Measurements from ENCODE around the gene C2orf78. TPM values are rescaled to one million over a fixed set of nuclear protein-coding genes. Genes with fewer than 3 reads are reported as not detected.
A peak's percentile ranks its signal among the peaks of the same experiment; 100 is the strongest.

C2orf78 gene
- total RNA-seq, 1 donor from 2014 or later: not detected

DNA sequence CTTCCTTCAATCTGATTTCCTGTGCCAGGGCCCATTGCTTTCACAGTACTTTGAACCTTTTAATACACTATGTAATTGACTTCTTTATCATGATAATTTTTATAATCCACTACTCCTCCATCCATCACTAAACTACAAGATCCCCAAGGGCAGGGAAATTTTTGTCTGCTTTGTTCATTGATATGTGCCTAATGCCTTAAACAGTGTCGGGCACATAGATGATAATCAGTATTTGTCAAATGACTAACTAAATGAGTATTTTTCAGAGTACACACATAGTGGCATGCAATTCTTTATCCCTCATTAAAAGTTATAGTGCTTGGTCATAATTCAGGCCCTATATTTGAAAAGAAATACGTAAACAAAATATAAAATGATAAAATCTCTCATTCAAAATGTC lies 39.4 kb downstream of the C2orf78 start:
- TF ChIP-seq, protein P1, sequence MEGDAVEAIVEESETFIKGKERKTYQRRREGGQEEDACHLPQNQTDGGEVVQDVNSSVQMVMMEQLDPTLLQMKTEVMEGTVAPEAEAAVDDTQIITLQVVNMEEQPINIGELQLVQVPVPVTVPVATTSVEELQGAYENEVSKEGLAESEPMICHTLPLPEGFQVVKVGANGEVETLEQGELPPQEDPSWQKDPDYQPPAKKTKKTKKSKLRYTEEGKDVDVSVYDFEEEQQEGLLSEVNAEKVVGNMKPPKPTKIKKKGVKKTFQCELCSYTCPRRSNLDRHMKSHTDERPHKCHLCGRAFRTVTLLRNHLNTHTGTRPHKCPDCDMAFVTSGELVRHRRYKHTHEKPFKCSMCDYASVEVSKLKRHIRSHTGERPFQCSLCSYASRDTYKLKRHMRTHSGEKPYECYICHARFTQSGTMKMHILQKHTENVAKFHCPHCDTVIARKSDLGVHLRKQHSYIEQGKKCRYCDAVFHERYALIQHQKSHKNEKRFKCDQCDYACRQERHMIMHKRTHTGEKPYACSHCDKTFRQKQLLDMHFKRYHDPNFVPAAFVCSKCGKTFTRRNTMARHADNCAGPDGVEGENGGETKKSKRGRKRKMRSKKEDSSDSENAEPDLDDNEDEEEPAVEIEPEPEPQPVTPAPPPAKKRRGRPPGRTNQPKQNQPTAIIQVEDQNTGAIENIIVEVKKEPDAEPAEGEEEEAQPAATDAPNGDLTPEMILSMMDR (IDR thresholded peaks at IDR 0.05; ENCODE audit: unreplicated experiment): no peak
- Mint-ChIP-seq H3K4me1 (ENCODE audit: unreplicated experiment) (peaks cover 18% of the 10 kb centered on the region), H3K27me3 (ENCODE audit: unreplicated experiment) (peaks cover 6% of the 10 kb centered on the region), H3K36me3 (ENCODE audit: low read depth, unreplicated experiment) (no peaks in the 10 kb centered on the region), H3K4me3 (ENCODE audit: unreplicated experiment) (no peak overlapping the region), H3K9me3 (ENCODE audit: unreplicated experiment) (no peaks in the 10 kb centered on the region), H3K27ac (ENCODE audit: unreplicated experiment) (no peak overlapping the region)
- DNase-seq (ENCODE audit: low spot score): no peak

DNA sequence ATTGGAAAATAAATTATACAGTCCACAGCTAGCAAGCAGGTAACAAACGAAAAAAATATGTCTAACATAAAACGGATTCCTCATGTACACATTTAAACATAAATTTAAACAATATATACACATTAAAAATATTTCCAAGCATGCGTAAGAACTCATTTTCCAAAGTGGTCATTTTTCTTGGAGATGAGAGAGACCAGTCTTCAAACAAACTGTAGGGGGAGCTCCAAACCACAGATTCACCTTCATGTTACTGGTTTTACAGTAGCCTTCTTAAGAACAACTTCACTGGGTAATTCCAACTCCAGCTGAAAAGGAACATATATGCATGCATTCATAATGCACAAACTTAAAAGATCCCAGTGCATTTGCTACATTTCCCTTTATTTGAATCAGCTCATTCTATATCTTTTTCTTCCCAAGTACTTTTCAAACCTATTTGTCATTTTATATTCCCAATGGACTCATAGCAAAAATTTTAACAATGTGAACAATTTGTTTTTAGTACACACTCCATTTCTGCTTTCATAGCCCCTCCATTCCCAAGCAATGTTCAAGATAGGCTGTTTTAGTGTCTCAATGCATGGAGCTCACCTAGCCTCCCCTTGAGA lies 40.0 kb downstream of the C2orf78 start:
- Mint-ChIP-seq H3K36me3 (ENCODE audit: low read depth, unreplicated experiment) (no peaks in the 10 kb centered on the region), H3K27ac (ENCODE audit: unreplicated experiment) (no peak overlapping the region), H3K4me1 (ENCODE audit: unreplicated experiment) (peaks cover 22% of the 10 kb centered on the region), H3K9me3 (ENCODE audit: unreplicated experiment) (no peaks in the 10 kb centered on the region), H3K27me3 (ENCODE audit: unreplicated experiment) (peaks cover 8% of the 10 kb centered on the region), H3K4me3 (ENCODE audit: unreplicated experiment) (no peak overlapping the region)
- DNase-seq (ENCODE audit: low spot score): peak; percentile 18
- TF ChIP-seq, protein P1 (IDR thresholded peaks at IDR 0.05; ENCODE audit: unreplicated experiment): peak; percentile 72

DNA sequence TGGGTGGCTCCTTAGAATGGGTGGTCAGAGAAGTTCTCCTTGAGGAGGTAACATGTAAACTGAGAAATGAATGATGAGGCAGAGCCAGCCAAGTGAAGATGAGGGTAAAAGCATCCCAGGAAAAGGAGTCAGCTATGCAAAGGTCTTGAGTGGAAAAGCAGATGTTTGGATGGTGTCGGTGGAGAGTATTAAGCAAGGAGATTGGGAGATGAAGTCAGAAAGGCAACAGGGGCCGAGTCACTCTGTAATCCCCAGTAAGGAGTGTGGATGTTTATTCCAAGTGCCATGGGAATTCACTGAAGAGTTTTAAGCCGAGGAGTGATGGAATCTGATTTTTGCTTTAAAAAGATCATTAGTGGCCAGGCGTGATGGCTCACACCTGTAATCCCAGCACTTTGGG lies 41.4 kb downstream of the C2orf78 start:
- peaks cover 36% of the 10 kb centered on the region for H3K4me1 Mint-ChIP-seq (ENCODE audit: unreplicated experiment)
- TF ChIP-seq, protein P1 (IDR thresholded peaks at IDR 0.05; ENCODE audit: unreplicated experiment): no peak
- H3K4me3 Mint-ChIP-seq (ENCODE audit: unreplicated experiment): no peak overlapping the region
- H3K36me3 Mint-ChIP-seq (ENCODE audit: low read depth, unreplicated experiment): no peaks in the 10 kb centered on the region
- H3K27ac Mint-ChIP-seq (ENCODE audit: unreplicated experiment): no peak overlapping the region
- H3K27me3 Mint-ChIP-seq (ENCODE audit: unreplicated experiment): peaks cover 8% of the 10 kb centered on the region
- no peak for DNase-seq (ENCODE audit: low spot score)
- no peaks in the 10 kb centered on the region for H3K9me3 Mint-ChIP-seq (ENCODE audit: unreplicated experiment)

DNA sequence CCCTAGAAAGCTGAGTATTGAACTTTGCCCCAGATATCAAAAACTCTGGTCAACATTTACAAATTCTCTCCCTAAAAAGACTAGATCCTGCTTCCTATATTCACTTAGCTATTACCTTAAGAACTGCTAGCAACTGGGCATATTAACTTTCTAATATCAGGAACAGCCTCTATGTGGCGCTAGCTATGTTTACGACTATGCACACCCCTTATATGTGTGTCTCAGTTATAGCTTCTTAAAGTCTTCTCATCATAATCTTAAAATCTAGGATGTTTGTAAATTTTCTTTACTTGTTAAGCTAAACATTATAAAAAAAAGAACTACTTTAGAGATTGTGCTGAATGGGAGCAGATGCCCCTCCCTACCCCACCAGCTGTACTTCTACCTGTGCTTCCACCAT lies 43.0 kb downstream of the C2orf78 start:
- Mint-ChIP-seq H3K27me3 (ENCODE audit: unreplicated experiment) (peaks cover 5% of the 10 kb centered on the region), H3K4me3 (ENCODE audit: unreplicated experiment) (no peak overlapping the region), H3K4me1 (ENCODE audit: unreplicated experiment) (peaks cover 22% of the 10 kb centered on the region), H3K36me3 (ENCODE audit: low read depth, unreplicated experiment) (no peaks in the 10 kb centered on the region), H3K27ac (ENCODE audit: unreplicated experiment) (no peak overlapping the region), H3K9me3 (ENCODE audit: unreplicated experiment) (no peaks in the 10 kb centered on the region)
- TF ChIP-seq, protein P1 (IDR thresholded peaks at IDR 0.05; ENCODE audit: unreplicated experiment): no peak
- no peak for DNase-seq (ENCODE audit: low spot score)

DNA sequence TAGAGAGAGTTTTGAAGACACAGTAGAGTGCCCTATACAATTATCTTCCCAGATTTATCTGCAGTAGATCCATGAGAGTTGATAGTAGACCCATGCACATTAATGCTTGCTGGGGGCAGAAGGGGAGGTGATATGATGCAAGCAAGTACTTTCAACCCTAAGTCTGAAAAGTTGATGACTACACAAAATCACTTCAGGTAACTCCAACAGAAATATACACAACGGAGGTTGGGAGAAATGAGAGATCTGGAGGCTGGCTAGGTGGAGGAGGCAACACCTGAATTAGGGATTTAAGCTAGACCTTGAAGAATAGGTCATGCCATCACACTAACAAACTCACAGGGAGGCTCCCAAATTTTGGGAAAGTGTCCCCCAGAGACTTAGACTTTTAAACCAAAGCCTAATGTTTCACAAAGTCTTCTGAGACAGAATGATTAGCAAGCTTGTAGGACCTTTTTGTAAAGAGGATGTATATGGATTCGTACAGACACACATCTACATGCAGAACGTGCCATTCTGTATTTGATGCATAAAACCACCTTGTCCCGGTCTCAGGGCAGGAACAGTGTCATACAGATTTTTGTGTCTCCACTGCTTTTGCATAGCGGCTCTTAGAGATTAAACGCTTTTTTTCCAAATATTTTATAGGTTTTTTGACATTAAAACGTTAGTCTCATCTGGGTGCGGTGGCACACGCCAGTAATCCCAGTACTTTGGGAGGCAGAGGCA lies 43.8 kb downstream of the C2orf78 start:
- no peak overlapping the region for H3K27ac Mint-ChIP-seq (ENCODE audit: unreplicated experiment)
- H3K4me1 Mint-ChIP-seq (ENCODE audit: unreplicated experiment): peaks cover 22% of the 10 kb centered on the region
- H3K4me3 Mint-ChIP-seq (ENCODE audit: unreplicated experiment): no peak overlapping the region
- H3K36me3 Mint-ChIP-seq (ENCODE audit: low read depth, unreplicated experiment): peaks cover 5% of the 10 kb centered on the region
- TF ChIP-seq, protein P1 (IDR thresholded peaks at IDR 0.05; ENCODE audit: unreplicated experiment): no peak
- H3K9me3 Mint-ChIP-seq (ENCODE audit: unreplicated experiment): no peaks in the 10 kb centered on the region
- DNase-seq (ENCODE audit: low spot score): no peak
- peaks cover 3% of the 10 kb centered on the region for H3K27me3 Mint-ChIP-seq (ENCODE audit: unreplicated experiment)

Measured in endothelial cell (in vitro differentiated cells).